ENCODE results near the gene GABPA.

GRCh38 chr21:25759573-25759972, 24.8 kb downstream of the GABPA start:
- TF ChIP-seq PRDM10 (tag by site-specific recombination; IDR thresholded peaks at IDR 0.05) (no peak), CTCF (tag by site-specific recombination; IDR thresholded peaks at IDR 0.05) (no peak), MYNN (tag by site-specific recombination; IDR thresholded peaks at IDR 0.05; ENCODE audit: borderline replicate concordance) (no peak), ZNF394 (tag by site-specific recombination; IDR thresholded peaks at IDR 0.05; ENCODE audit: borderline replicate concordance) (no peak), SETDB1 (IDR thresholded peaks at IDR 0.05; ENCODE audit: insufficient read length, low read length) (no peak), ZBTB20 (tag by site-specific recombination; IDR thresholded peaks at IDR 0.05) (no peak), ZBTB7A (tag by site-specific recombination; IDR thresholded peaks at IDR 0.05; ENCODE audit: low read depth) (no peak), ZNF133 (tag by site-specific recombination; IDR thresholded peaks at IDR 0.05) (no peak)

All from HEK293 (cell line).